IMR-90 (cell line): ENCODE results near the gene FERMT2. TPM values are rescaled to one million over a fixed set of nuclear protein-coding genes. Genes with fewer than 3 reads are reported as not detected.

Experiments
- ATAC-seq: fragments of 200-7000 bp; cut with Tn5 transposase; 2 replicates; pipeline ENCODE4 v1.9.1; 2020; ENCODE audit warnings: low read depth, mild to moderate bottlenecking, moderate library complexity
- BruUV-seq: library from RNA; stranded (reverse); fragments of 400-500 nt; replicated peaks from 2 replicates; lab custom pipeline; 2021; lab: Mats Ljungman, UMichigan
- CTCF ChIA-PET: fragments of 300-600 bp; formaldehyde crosslinking; extraction: SDS; loops from one replicate; lab custom pipeline; 2021; ENCODE audit warnings: antibody characterized with exemption; lab: Yijun Ruan, JAX
- POLR2A ChIA-PET: fragments of 300-600 bp; sonication (Branson Sonifier 250); formaldehyde crosslinking; loops from one replicate; lab custom pipeline; 2022; ENCODE audit warnings: antibody characterized with exemption; ENCODE audit not compliant: unreplicated experiment; lab: Charles Lee
- DNase-seq: peaks from one replicate; pipeline ENCODE4 v3.0.0; 2013
- H2AFZ ChIP-seq: replicated peaks from 2 replicates; pipeline ENCODE3; 2013; ENCODE audit warnings: low read length, mild to moderate bottlenecking; ENCODE audit not compliant: poor library complexity
- H2AK5ac ChIP-seq: 2 replicates; pipeline ENCODE4 v1.6.1; 2013; ENCODE audit warnings: low read depth, low read length, inconsistent platforms
- H2AK9ac ChIP-seq: replicated peaks from 2 replicates; pipeline ENCODE3; 2013; ENCODE audit warnings: mild to moderate bottlenecking, low read depth, low read length, moderate library complexity; ENCODE audit not compliant: poor library complexity
- H2BK120ac ChIP-seq: 2 replicates; pipeline ENCODE4 v1.6.1; 2013; ENCODE audit warnings: low read depth, low read length, inconsistent platforms
- H2BK15ac ChIP-seq: 3 replicates; pipeline ENCODE4 v1.6.1; 2013; ENCODE audit warnings: low read depth, low read length, inconsistent platforms
- H2BK20ac ChIP-seq: 2 replicates; pipeline ENCODE4 v1.6.1; 2013; ENCODE audit warnings: low read depth, mild to moderate bottlenecking, inconsistent platforms, low read length, moderate library complexity
- H2BK5ac ChIP-seq: 2 replicates; pipeline ENCODE4 v1.6.1; 2013; ENCODE audit warnings: mild to moderate bottlenecking, low read depth, low read length, inconsistent platforms; ENCODE audit not compliant: poor library complexity, severe bottlenecking
- H3K14ac ChIP-seq: replicated peaks from 2 replicates; pipeline ENCODE4 v1.6.1; 2013; ENCODE audit warnings: low read depth, low read length, inconsistent platforms
- H3K18ac ChIP-seq: 2 replicates; pipeline ENCODE4 v1.6.1; 2013; ENCODE audit warnings: low read depth, low read length, control low read depth
- H3K23ac ChIP-seq: 2 replicates; pipeline ENCODE4 v1.6.1; 2013; ENCODE audit warnings: low read depth, low read length, inconsistent platforms
- H3K27ac ChIP-seq: 2 replicates; pipeline ENCODE4 v1.5.1; 2013; ENCODE audit warnings: mild to moderate bottlenecking, control low read depth, low read length; ENCODE audit not compliant: insufficient read depth
- H3K27me3 ChIP-seq: 2 replicates; pipeline ENCODE4 v1.6.1; 2013; ENCODE audit warnings: low read length; ENCODE audit not compliant: control insufficient read depth, insufficient read depth
- H3K36me3 ChIP-seq: 2 replicates; pipeline ENCODE4 v1.6.1; 2013; ENCODE audit warnings: low read length, mixed read lengths; ENCODE audit not compliant: control insufficient read depth, insufficient read depth
- H3K4ac ChIP-seq: 2 replicates; pipeline ENCODE4 v1.6.1; 2013; ENCODE audit warnings: low read depth, low read length, inconsistent platforms
- H3K4me1 ChIP-seq: 2 replicates; pipeline ENCODE4 v1.6.1; 2013; ENCODE audit warnings: low read length, mixed read lengths; ENCODE audit not compliant: control insufficient read depth, insufficient read depth
- H3K4me2 ChIP-seq: 2 replicates; pipeline ENCODE4 v1.6.1; 2013; ENCODE audit warnings: low read depth, mild to moderate bottlenecking, control low read depth, low read length, moderate library complexity
- H3K4me3 ChIP-seq: 2 replicates; pipeline ENCODE4 v1.5.1; 2013; ENCODE audit warnings: low read depth, mild to moderate bottlenecking, control low read depth, low read length, moderate library complexity; ENCODE audit not compliant: insufficient read depth
- H3K56ac ChIP-seq: 2 replicates; pipeline ENCODE4 v1.6.1; 2013; ENCODE audit warnings: low read length, inconsistent platforms; ENCODE audit not compliant: insufficient read depth; ENCODE audit errors: extremely low read depth
- H3K79me1 ChIP-seq, 2 experiments: 2 replicates each; pipeline ENCODE4 v1.6.1; 2013; ENCODE audit warnings: low read length in 2 of 2, inconsistent platforms in 1 of 2, low read depth in 1 of 2
- H3K9ac ChIP-seq: 2 replicates; pipeline ENCODE4 v1.6.1; 2013; ENCODE audit warnings: low read depth, low read length, control low read depth
- H3K9me1 ChIP-seq: 2 replicates; pipeline ENCODE4 v1.6.1; 2013; ENCODE audit warnings: low read length, inconsistent platforms; ENCODE audit not compliant: insufficient read depth
- H3K9me3 ChIP-seq: 2 replicates; pipeline ENCODE4 v1.6.1; 2013; ENCODE audit warnings: low read length; ENCODE audit not compliant: control insufficient read depth, insufficient read depth
- H4K20me1 ChIP-seq: 2 replicates; pipeline ENCODE4 v1.6.1; 2013; ENCODE audit warnings: low read length, inconsistent platforms; ENCODE audit not compliant: insufficient read depth
- H4K5ac ChIP-seq: 2 replicates; pipeline ENCODE4 v1.6.1; 2013; ENCODE audit warnings: mild to moderate bottlenecking, low read depth, low read length, control low read depth
- H4K8ac ChIP-seq, 2 experiments: 2 replicates each; pipeline ENCODE4 v1.6.1; 2013; ENCODE audit warnings: low read depth in 2 of 2, low read length in 2 of 2, control low read depth in 1 of 2, inconsistent platforms in 1 of 2
- H4K91ac ChIP-seq: 2 replicates; pipeline ENCODE4 v1.6.1; 2013; ENCODE audit warnings: low read depth, low read length, inconsistent platforms; ENCODE audit not compliant: insufficient read depth
- BHLHE40 ChIP-seq: fragments of 150-350 bp; IDR thresholded peaks from 2 replicates; pipeline ENCODE4 v1.6.1; 2016; ENCODE audit warnings: mild to moderate bottlenecking, low read depth, low read length
- CEBPB ChIP-seq: IDR thresholded peaks from 2 replicates; pipeline ENCODE4 v1.6.1; 2012; ENCODE audit warnings: low read depth, low read length, improper control_type of control experiment
- CHD1 ChIP-seq: IDR thresholded peaks from 2 replicates; pipeline ENCODE4 v1.6.1; 2012; ENCODE audit warnings: low read depth, low read length, improper control_type of control experiment
- FOS ChIP-seq: fragments of 150-350 bp; IDR thresholded peaks from 2 replicates; pipeline ENCODE4 v1.6.1; 2016; ENCODE audit warnings: low read depth, low read length
- MAFK ChIP-seq: IDR thresholded peaks from 2 replicates; pipeline ENCODE4 v1.6.1; 2012; ENCODE audit warnings: low read depth, low read length, improper control_type of control experiment
- MAZ ChIP-seq: IDR thresholded peaks from 2 replicates; pipeline ENCODE4 v1.6.1; 2012; ENCODE audit warnings: low read depth, mild to moderate bottlenecking, low read length, improper control_type of control experiment, moderate library complexity, borderline replicate concordance
- MXI1 ChIP-seq: IDR thresholded peaks from 2 replicates; pipeline ENCODE4 v1.6.1; 2012; ENCODE audit warnings: low read depth, mild to moderate bottlenecking, low read length, moderate library complexity, borderline replicate concordance
- NFE2L2 ChIP-seq: fragments of 150-350 bp; IDR thresholded peaks from 2 replicates; pipeline ENCODE4 v1.6.1; 2016; ENCODE audit warnings: low read depth, mild to moderate bottlenecking, low read length
- POLR2A ChIP-seq: IDR thresholded peaks from 2 replicates; pipeline ENCODE4 v1.6.1; 2012; ENCODE audit warnings: mild to moderate bottlenecking, low read depth, low read length
- RAD21 ChIP-seq: IDR thresholded peaks from 2 replicates; pipeline ENCODE4 v1.6.1; 2012; ENCODE audit warnings: low read length, improper control_type of control experiment
- RCOR1 ChIP-seq: IDR thresholded peaks from 2 replicates; pipeline ENCODE4 v1.6.1; 2012; ENCODE audit warnings: mild to moderate bottlenecking, low read length, improper control_type of control experiment; ENCODE audit not compliant: insufficient replicate concordance
- RFX5 ChIP-seq: IDR thresholded peaks from 2 replicates; pipeline ENCODE4 v1.8.0; 2012; ENCODE audit warnings: low read depth, mild to moderate bottlenecking, low read length, moderate library complexity
- SMC3 ChIP-seq: fragments of 150-350 bp; IDR thresholded peaks from 2 replicates; pipeline ENCODE4 v1.6.1; 2016; ENCODE audit warnings: low read depth, mild to moderate bottlenecking, antibody characterized with exemption, low read length, moderate library complexity
- WGBS, 2 experiments: methylation state at CpG; one replicate each; pipeline versions ENCODE4 v1.1.5 to v1.1.7; 2013; ENCODE audit warnings: missing lambda C conversion rate in 2 of 2; ENCODE audit not compliant: insufficient read length in 1 of 2; ENCODE audit errors: extremely low coverage in 2 of 2; 5-methylcytosine and 5-hydroxymethylcytosine counted together
- dilution Hi-C: fragments of 300-500 bp; cut with HindIII; formaldehyde crosslinking; loops from one replicate; pipeline ENCODE4 v1.14.3; 2018; ENCODE audit warnings: low sequenced_read_pairs; ENCODE audit not compliant: unreplicated experiment
- in situ Hi-C: fragments of 300-500 bp; cut with MboI; formaldehyde crosslinking; loops from 3 replicates; pipeline ENCODE4 v1.14.3; 2019; ENCODE audit warnings: low sequenced_read_pairs, inconsistent platforms, mixed read lengths
- intact Hi-C: fragments of 100-400 bp; cut with micrococcal nuclease; formaldehyde crosslinking; loops from 2 replicates; pipeline ENCODE4 v1.10.0; 2022
- polyA plus RNA-seq, 3 experiments: library from polyadenylated mRNA; depleted of rRNA; stranded (reverse); fragments of >200 nt; gene quantifications; 2 replicates each; pipeline ENCODE4 v1.2.3, GENCODE V29; 2012; ENCODE audit warnings: low replicate concordance in 1 of 3
- total RNA-seq: library from RNA; depleted of rRNA; stranded (reverse); fragments of >200 nt; gene quantifications from 2 replicates; pipeline ENCODE4 v1.2.3, GENCODE V29; 2012
- TF ChIP-seq, protein P1 (sequence below): fragments of 150-350 bp; IDR thresholded peaks from 2 replicates; pipeline ENCODE4 v1.6.1; 2016; ENCODE audit warnings: low read depth, mild to moderate bottlenecking, low read length, moderate library complexity, borderline replicate concordance
- TF ChIP-seq, protein P2 (sequence below): conservative IDR thresholded peaks from 2 replicates; pipeline ENCODE4 v1.5.1; 2012; ENCODE audit warnings: mild to moderate bottlenecking, low read depth, low read length, improper control_type of control experiment
- TF ChIP-seq, protein P3 (sequence below): fragments of 150-350 bp; IDR thresholded peaks from 2 replicates; pipeline ENCODE4 v1.6.1; 2017; ENCODE audit warnings: mild to moderate bottlenecking, antibody characterized with exemption, low read length, low read depth

Gene FERMT2
- total and polyA plus RNA-seq, 2 of the 4 experiments (the other 2 are of a cell fraction): 131 to 217 TPM

DNA sequence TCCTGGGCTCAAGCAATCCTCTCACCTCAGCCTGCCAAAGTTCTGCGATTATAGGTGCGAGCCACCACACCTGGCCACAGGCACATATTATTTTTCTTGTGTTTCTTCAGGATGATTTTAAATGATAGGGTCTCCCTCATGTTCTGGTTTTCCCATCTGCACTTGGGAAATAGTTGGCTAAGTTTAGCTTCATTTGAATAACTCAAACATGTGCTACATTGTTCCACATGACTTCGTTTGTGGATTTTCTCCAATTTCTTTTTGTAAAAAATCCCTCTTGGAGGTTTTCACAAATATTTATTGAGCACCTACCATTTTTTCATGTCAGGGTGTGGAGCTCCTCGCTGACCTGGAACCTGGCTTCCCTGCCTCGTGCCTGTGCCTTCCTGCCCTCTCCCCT lies 104.3 kb downstream of the FERMT2 start:
- no peak overlapping the region for H3K9ac ChIP-seq
- dilution Hi-C loops: no loop called here
- 50% methylated on average over 1 of the region's 5 CpGs; no CpG with 5 or more reads in 1 of the 2 experiments for whole genome bisulfite sequencing, 2 experiments
- in situ Hi-C loops: no loop called here
- no peak overlapping the region for H3K4me3 ChIP-seq
- no peak overlapping the region for H3K27ac ChIP-seq
- peaks cover 2% of the 10 kb centered on the region; the same call in 1 of the 2 replicates for H3K9me1 ChIP-seq
- intact Hi-C loops: no loop called here
- H3K56ac ChIP-seq: no peak overlapping the region
- no peak overlapping the region for H2BK20ac ChIP-seq
- no peak overlapping the region for H2AK5ac ChIP-seq
- H2AFZ ChIP-seq: no peak overlapping the region
- DNase-seq (no peak), ATAC-seq (no peak)
- H3K4ac ChIP-seq: no peak overlapping the region
- no peaks in the 10 kb centered on the region; a peak in 1 of 4 replicates for H3K79me1 ChIP-seq
- no peak overlapping the region for H2BK120ac ChIP-seq
- H3K4me2 ChIP-seq: no peak overlapping the region
- POLR2A ChIA-PET: no interaction called here
- H2BK5ac ChIP-seq: no peak overlapping the region
- no peak overlapping the region for H3K14ac ChIP-seq
- no peak overlapping the region for H4K5ac ChIP-seq
- H4K91ac ChIP-seq: no peak overlapping the region
- CTCF ChIA-PET: interaction anchor here (0.6 kb wide), 1 partner anchor 73 kb away, joined by 7 read pairs; no protein-coding TSS in a partner anchor
- H3K4me1 ChIP-seq: no peaks in the 10 kb centered on the region
- no peaks in the 10 kb centered on the region for H3K9me3 ChIP-seq
- TF ChIP-seq, protein P1, sequence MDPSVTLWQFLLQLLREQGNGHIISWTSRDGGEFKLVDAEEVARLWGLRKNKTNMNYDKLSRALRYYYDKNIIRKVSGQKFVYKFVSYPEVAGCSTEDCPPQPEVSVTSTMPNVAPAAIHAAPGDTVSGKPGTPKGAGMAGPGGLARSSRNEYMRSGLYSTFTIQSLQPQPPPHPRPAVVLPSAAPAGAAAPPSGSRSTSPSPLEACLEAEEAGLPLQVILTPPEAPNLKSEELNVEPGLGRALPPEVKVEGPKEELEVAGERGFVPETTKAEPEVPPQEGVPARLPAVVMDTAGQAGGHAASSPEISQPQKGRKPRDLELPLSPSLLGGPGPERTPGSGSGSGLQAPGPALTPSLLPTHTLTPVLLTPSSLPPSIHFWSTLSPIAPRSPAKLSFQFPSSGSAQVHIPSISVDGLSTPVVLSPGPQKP: no peak
- no peak for TF ChIP-seq RCOR1
- TF ChIP-seq CHD1: no peak
- TF ChIP-seq FOS: no peak
- TF ChIP-seq, protein P2, sequence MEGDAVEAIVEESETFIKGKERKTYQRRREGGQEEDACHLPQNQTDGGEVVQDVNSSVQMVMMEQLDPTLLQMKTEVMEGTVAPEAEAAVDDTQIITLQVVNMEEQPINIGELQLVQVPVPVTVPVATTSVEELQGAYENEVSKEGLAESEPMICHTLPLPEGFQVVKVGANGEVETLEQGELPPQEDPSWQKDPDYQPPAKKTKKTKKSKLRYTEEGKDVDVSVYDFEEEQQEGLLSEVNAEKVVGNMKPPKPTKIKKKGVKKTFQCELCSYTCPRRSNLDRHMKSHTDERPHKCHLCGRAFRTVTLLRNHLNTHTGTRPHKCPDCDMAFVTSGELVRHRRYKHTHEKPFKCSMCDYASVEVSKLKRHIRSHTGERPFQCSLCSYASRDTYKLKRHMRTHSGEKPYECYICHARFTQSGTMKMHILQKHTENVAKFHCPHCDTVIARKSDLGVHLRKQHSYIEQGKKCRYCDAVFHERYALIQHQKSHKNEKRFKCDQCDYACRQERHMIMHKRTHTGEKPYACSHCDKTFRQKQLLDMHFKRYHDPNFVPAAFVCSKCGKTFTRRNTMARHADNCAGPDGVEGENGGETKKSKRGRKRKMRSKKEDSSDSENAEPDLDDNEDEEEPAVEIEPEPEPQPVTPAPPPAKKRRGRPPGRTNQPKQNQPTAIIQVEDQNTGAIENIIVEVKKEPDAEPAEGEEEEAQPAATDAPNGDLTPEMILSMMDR: no peak
- TF ChIP-seq MAZ: no peak
- no peak for TF ChIP-seq RFX5
- TF ChIP-seq RAD21: no peak
- no peak for TF ChIP-seq NFE2L2
- no peak for TF ChIP-seq BHLHE40
- no peak for TF ChIP-seq POLR2A
- TF ChIP-seq SMC3: no peak
- no peak for TF ChIP-seq MXI1
- no peak for TF ChIP-seq MAFK
- TF ChIP-seq CEBPB: no peak
- TF ChIP-seq, protein P3, sequence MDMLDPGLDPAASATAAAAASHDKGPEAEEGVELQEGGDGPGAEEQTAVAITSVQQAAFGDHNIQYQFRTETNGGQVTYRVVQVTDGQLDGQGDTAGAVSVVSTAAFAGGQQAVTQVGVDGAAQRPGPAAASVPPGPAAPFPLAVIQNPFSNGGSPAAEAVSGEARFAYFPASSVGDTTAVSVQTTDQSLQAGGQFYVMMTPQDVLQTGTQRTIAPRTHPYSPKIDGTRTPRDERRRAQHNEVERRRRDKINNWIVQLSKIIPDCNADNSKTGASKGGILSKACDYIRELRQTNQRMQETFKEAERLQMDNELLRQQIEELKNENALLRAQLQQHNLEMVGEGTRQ: no peak
- H3K36me3 ChIP-seq: no peaks in the 10 kb centered on the region
- no peak overlapping the region for H2AK9ac ChIP-seq
- H2BK15ac ChIP-seq: no peak overlapping the region
- H4K8ac ChIP-seq: no peak overlapping the region
- no peaks in the 10 kb centered on the region for H3K27me3 ChIP-seq
- H3K23ac ChIP-seq: no peak overlapping the region
- no peak overlapping the region for H3K18ac ChIP-seq
- no TSS peak for BruUV-seq
- H4K20me1 ChIP-seq: no peaks in the 10 kb centered on the region
